Stimulated activated CD8-positive, alpha-beta memory T cell treated with anti-CD3 and anti-CD28 coated beads, Interleukin-7, amount 100 ng/mL, for 4 hours (primary cell): ENCODE measurements around the gene VPREB3.

Experiments
- DNase-seq, 2 donors: peaks; one replicate each; pipeline ENCODE4 v3.0.0-alpha.2; 2020; ENCODE audit warnings: low read depth in 2 of 2

VPREB3 gene

DNA sequence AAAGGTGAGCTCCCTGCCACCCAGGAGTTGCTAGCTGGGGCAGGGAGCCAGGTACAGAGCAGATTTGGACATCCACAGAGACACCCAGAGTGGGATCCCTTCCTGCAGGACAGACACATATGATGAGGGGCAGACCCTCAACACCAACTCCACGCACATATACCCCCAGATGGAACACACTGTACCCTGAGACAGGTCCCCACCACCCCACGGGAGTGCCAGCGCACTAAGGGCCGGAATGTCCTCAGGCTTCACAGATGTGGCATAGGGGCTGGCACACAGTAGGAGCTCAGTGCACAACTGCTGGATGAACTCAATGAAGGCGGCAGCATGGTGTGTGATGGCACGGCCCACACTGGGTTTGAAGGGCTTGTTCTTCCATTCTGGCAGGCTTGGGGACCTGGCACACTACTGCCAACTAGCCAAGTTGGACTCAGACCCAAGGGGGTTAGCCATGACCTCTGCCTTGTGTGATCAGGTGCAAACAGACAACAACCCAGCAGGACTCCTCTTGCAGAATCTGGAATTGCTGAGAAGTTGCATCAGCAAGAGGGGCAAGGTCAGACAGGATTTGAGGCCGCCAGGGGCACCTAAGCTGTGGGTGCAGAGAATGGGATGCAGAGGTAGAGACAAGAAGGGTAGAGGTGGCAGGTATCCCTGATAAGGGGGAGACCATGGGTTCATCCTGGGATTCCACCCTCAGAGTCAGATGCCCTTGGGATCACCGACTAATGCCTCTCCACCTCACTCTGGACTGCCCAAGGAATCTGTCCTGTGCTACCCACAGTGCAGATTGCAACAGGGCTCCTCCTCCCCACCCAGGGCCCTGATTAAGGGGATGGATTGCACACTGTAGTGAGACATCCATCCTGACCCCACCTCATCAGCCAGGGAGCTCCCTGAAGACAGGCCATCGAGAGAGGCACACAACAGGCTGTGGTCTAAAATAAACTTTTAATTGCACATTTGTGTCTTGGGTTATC lies 11.0 kb upstream of the VPREB3 start:
- no peak for DNase-seq

DNA sequence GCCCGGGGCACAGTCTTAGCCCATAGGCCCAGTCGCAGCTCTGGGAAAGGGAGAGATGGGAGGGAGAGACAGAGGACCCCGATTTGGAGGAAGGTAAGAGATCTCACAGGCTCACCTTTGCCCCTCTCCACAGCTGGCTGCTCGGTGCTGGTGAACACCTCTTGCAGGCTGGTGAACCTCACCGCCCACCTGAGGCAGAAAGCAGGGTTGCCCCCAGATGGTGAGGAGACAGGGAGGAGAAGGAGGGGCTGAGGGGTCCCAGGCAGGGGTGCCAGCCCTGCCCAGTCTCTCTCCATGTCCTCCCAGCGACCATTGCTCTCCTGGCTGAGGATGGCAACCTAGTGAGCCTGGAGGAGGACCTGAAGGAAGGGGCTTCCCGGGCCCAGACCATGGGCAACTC lies 9.7 kb upstream of the VPREB3 start:
- DNase-seq = no peak

DNA sequence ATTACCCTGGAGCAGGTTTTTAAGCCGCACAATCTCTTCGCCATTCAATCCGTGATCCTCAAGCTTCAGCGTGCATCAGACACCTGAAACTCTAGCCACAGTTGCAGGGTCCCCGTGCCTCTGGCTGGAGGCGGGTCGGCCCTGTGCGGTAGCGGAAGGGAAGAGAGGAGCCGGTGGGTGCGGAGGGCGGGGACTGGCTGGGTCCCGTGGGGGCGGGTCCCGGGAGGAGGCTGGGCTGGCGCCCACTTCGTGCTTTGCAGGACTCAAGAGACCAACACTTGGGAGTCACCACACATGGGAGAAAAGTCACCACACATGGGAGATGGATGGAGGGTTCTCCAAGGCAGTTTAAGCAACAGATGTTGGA lies 9.3 kb upstream of the VPREB3 start:
- peak in 1 of 2 donors; percentile 52 for DNase-seq

DNA sequence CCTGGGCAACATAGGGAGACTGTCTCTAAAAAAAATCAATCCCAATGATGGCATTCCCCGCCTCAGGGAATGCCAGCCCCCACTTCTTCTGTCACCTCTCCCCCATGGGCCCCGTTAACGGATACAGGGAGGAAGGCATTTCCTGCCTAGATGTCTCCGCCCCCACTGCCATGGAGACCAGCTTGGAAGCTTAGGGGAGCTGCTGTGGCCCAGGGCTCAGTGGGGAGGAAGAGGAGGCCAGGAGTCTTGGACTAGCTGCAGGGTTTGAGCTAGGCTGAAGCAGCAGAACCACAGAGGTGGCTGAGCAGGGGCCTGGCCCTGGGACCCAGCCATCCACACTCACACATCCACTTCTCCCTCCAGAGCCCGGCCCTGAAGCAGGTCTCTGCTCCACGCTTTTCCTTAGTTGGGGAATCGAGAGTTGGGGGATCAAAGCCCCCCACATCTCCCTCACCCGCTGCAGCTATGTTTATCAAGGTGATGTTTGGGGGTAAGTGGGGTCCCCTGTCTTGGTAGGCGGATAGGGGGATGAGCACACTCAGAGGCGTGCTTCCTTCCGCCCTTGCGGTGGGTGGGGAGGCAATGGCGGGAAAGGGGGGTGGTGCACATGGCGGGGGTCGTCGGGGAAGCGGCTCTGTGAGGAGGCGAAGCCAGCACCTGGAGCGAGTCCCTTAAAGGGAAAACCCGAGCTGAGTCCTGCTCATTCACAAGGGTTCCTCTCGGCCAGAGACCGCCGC lies 8.8 kb upstream of the VPREB3 start, which contains the start of gene C22orf15:
C22orf15 (plus strand) TSS at position 149 of the 737 bp plus-strand sequence; CDS start at position 466, 317 bp downstream.
- DNase-seq = no peak

DNA sequence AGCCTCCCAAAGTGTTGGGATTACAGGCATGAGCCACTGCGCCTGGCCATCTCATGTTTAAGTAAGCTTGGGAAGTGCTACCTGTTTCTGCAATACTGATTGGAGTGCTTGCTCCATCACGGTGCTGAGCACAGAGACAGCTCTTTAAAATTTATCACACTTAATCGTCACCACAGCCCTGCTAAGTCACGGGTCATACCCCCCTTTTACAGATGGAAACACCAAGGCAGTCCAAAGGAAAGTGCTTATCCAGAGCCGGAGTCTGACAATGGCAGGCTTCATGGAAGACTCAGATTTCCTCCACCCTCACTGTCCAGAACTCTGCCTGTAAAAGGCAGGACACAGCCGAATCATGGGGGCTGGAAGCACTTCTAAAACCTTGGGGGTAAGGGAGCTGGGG lies 5.8 kb upstream of the VPREB3 start:
- DNase-seq = no peak

DNA sequence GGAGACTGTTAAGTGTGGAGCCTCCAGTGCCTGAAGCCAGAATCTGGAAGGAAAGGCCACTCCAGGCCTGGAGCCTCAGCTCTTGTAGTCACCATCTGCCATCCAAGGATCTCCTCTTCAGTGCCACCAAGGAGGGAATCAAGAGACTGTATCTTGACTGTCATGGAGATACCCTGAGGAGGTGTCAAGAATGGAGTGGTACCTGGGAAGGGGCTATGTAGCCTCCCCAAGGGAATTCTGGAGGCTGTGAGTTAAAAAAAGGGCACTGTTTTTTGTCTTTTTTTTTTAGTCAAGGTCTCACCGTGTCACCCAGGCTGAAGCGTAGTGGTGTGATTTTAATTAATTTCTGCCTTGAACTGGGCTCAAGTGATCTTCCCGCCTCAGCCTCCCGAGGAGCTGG lies 5.3 kb upstream of the VPREB3 start:
- no peak for DNase-seq

DNA sequence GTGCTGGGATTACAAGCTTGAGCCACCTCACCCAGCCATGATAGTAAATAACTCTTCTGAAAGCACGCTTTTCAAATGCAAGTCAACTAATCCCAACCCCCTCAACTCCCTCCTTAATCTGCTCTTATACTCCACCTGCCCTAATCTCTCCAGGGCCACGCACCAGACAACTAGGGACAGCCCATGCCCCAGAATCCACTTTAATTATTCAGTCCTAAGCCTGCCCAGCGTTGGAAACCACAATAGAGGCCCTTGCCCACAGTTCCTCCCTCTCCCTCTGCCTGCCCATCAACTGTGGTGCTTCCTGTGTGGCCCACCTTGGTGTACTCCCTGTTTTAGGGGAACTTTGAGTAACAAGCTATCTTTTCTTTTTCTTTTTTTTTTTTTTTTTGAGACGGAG lies 2.7 kb upstream of the VPREB3 start:
- no peak for DNase-seq

DNA sequence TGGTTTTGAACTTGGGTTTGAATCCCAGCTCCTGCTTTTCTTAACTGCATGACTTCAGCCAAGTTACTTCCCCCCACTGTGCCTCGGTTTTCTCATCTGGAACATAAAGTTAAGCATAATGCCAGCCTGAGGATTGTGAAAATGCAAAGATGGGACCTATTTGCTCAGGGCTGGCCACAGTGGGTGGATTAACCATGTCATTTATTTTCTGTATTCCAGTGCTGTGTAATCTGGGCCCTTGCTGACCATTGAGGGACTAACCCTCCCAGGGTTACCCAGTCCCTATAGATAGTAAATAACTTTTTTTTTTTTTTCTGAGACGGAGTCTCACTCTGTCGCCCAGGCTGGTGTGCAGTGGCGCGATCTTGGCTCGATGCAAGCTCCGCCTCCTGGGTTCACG lies 1.5 kb upstream of the VPREB3 start:
- DNase-seq = no peak

DNA sequence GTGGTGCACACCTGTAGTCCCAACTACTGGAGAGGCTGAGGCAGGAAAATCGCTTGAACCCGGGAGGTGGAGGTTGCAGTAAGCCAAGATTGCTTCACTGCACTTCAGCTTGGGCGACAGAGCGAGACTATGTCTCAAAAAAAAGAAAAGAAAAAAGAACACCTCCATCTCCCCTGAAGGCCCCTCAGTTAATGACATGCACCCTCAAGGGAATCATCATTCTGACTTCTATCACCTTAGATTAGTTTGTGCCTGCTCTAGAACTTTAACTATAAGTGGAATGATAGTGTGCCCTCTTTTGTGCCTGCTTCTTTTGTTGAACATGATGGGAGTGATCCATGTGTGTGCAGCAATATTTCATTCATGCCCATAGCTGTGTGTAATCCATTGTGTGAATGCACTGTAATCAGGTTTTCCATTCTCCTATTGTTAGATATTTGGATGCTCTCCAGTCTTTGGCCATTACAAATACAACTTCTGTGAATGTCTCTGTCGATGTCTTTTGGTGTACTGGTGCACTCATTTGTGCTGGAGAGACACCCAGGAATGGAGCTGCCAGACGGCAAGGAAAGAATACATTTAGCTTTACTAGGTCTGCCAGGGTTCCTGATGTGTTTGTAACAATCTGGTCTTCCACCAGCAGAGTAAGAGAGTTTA lies 883 bp upstream of the VPREB3 start:
- DNase-seq = no peak

DNA sequence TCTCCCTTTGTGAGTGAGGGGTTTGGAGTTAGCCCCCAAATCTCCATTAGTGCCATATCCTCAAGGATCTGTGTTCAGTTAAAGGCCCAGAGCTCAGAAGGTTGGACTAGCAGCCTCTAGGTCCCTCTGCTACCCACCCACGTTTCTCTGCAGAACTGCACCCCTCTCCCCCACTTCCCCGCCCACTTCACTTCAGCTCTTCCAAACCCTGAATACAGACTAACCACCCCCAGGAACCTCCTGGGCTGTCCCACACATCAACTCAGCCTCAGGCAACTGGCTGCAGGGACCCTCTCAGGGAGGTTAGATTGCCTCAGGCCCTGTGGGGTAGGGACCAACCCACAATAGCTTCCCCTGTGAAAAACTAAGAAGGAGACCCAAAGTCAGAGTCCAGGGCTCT lies 840 bp downstream of the VPREB3 start:
- no peak for DNase-seq

DNA sequence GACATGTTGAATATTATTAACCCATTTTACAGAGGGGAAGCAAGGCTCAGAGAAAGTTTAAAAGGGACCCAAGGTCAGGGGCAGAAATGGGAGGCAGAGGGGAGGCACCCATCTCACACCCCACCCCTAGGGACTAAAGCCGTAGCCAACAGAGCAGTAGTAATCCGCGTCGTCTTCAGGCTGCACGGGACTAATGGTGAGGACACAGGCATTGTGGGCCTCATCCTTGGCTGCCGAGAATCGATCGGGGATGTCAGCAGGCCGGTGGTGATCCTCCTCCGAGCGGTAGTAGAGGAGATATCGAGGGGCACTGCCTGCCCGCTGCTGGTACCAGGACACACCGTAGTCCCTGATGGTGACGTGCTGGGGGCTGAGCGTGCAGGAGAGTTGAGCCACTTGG lies 1.5 kb downstream of the VPREB3 start:
- no peak for DNase-seq

DNA sequence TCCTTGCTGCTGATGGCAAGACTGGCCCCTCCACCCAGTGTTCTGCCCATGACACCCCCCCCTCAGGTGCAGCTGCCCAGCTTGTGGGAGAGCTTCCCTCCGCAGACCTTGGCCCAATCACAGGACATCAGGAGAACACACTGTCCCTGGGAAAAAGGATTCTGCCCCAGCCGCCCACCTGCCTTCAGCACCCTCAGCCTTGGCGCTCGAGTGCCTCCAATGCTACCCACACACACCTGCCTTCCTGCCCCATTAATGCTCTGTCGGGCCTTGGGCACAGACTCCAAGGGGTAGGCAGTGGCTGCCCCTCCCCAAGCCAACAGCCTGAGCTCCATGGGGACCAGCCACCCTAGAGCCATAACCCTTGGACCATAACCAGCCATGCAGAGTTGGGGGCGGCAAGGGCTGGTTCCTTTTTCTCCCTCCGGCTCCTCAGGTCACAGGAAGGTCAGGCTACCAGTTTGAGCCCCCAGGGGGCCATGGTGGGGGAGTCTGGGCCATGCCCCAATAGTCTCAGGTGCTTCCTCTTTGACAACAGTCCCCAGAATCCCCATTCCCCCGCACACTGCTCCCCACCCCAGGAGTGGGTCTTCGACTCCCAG lies 2.0 kb downstream of the VPREB3 start:
- no peak for DNase-seq

DNA sequence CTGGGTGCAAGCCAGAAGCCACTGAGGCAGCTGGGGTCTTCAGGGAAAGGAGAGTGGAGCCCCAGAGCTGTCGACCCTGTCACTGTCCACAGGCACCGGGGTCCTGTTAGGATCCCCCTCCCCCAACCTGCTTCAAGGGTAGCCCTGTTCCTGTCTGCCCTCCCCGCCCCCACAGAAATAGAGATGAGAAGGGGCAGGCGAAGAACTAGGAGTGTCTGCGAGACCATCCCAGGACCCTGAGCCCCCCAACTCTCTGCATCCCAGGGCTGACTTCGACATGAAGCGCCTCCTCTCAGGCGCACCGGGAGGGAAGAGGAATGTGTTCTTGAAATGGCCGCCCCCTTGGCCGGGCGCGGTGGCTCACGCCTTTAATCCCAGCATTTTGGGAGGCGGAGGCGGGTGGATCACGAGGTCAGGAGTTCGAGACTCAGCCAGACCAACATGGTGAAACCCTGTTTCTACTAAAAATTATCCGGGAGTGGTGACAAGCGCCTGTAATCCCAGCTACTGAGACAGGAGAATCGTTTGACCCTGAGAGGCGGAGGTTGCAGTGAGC lies 2.7 kb downstream of the VPREB3 start:
- DNase-seq = peak in 1 of 2 donors; percentile 20

DNA sequence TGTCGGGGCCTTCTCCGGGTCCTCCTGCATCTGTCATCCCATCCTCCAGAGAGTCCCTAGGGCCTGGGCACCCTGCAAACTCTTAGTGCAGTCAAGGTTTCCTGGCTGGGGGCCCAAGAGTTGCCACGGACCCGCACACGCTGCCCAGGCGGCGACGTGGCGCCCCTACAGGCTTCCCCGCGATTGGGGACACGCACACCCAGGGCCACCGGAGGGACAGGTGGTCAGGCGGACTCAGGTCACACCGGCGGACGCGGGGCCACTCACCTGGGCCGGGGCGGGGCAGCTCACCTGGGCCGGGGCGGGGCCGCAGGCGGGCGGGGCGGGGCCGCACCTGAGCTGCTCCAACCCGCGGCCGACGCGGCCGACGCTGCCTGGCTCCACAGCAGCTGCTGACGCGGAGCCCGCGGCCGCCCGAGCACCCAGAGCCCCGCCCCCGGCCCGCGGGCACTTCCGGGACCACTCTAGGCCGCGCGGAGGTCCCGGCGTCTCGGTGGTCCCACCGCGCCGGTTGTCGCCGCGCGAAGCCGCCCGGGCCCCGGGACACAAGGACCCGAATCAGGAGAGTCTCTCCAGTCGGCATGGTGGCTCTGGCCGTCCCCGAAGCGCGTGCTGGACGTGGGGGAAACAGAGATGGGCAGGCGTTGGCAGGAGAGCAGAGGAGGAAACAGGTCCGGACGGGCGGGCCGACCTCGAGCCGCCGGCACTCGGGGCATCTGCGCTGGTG lies 3.3 kb downstream of the VPREB3 start, which contains the start of gene ZNF70:
ZNF70 (minus strand) TSS at position 399 of the 727 bp plus-strand sequence. CDS start 5,972 bp downstream, outside the sequence.
- DNase-seq = peak; percentile 62 to 86

DNA sequence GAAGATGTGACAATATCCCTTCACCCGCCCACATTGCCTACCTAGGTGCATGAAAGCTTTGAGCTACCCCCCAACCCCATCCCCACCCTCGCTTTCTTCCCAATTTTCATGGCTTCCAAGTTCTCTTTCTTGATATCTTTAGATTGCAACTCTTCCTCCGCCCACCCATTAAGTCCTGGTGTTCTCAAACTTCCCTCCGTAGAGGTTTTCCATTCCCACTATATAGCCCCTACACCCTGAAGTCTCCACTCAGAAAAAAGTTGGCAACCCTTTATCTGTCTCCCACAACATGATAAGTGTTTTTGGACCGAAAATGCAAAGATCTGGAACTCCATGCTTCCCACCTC lies 3.9 kb downstream of the VPREB3 start:
- no peak for DNase-seq

DNA sequence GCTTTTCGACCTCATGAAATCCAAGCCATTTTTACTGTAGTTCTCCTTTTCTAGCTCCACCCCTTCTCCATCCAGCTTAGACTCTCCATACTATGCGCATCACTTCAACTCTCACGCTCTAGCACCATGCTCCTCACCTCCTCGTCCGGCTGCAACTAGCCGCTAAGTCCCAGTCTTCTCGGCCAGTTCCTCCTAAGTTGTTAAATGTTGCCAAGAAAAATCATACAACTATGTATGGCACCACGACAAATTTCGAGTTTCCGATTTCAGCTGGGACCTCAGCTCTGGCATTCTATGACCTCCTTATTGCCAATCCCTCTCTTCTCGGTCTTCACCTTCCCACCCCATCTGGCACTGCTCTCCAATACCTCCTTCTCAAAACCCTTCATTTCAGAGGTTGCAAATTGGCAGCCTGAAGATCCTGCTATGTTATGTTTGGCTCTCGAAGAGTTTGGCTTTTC lies 4.4 kb downstream of the VPREB3 start:
- no peak for DNase-seq

DNA sequence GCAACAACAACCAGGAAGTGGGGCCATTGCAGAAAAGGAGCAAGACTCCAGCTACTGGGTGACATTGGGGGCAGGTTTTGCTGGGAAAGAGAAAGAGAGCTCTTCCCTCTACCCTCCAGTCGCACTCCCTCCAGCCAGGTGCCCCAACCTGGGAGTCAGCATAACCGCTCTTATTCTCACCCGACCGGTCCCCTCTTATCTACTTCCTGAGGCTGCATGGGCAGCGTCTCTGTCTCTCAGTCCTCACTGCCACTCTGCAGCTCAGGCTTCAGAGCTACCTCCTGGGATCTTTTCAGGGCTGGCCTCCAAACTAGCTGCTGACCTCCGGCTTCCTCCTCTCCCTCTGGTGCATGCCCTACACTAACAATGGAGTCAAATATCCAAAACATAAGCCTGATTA lies 8.4 kb downstream of the VPREB3 start:
- DNase-seq = no peak

DNA sequence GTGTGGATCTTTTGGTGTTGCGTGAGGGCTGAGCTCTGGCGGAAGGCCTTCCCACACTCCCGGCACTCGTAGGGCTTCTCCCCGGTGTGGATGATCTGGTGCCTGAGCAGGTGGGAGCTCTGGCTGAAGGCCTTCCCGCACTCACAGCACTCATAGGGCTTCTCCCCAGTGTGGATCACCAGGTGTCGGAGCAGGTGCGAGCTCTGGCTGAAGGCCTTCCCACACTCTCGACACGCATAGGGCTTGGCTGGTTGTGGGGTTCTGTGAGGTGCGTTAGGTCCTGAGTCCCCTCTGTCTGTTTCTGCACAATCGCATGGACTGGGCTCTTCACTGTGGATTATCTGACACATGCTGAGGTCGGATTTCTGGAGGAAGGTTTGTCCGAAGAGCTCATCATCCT lies 9.7 kb downstream of the VPREB3 start:
- no peak for DNase-seq

DNA sequence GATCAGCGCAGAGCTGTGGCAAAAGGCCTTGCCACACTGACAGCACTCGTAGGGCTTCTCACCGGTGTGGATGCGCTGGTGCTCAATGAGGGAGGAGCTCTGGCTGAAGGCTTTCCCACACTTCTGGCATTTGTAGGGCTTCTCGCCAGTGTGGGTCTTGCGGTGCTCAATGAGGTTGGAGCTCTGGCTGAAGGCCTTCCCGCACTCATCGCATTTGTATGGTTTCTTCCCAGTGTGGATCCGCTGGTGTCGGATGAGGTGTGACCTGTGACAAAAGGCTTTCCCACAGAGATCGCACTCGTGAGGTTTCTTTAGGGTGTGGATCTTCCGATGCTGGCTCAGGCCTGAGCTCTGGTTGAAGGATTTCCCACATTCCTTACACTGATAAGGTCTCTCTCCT lies 10.2 kb downstream of the VPREB3 start:
- DNase-seq = no peak

DNA sequence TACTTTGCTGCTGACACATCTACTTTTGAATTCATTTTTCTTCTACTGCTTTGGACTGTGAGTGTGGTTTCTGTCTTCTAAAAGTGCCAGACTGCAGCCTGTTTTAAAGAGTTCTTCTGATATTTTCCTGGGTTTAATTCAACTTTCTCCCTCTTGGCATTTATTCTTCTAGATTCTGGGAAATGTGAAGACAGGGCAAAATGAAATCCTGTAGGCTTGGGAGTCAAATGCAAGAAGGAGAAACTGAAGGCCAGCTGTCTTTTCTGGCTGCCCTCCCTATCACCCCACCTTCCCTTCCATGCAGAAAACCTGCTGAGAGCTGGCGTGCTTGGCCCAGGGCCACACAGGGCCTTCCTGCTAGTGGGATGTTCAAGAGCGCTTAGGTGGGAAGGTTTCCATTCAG lies 10.9 kb downstream of the VPREB3 start:
- DNase-seq = no peak
